Upper lobe of left lung (tissue), 4 donors: ENCODE data around the gene RPS24.

ENCODE experiments used
- CTCF ChIP-seq, 6 experiments: fragments of 450-650 bp in 4 of 6; fragments of 200-600 bp in 2 of 6; sonication (generic) in 2 of 6; IDR thresholded peaks; one replicate each; pipeline ENCODE4 v1.5.1; 2016 to 2019; ENCODE audit warnings: antibody characterized with exemption in 6 of 6
- POLR2A ChIP-seq, 4 donors: fragments of 450-650 bp; IDR thresholded peaks; one replicate each; pipeline ENCODE4 v1.5.1; 2016 to 2017; ENCODE audit warnings: antibody characterized with exemption in 4 of 4, mild to moderate bottlenecking in 2 of 4
- POLR2AphosphoS5 ChIP-seq, 2 donors: sonication (generic); formaldehyde crosslinking; IDR thresholded peaks; one replicate each; pipeline ENCODE4 v1.5.1; 2017; ENCODE audit warnings: antibody characterized with exemption in 2 of 2

- TF ChIP-seq CTCF (IDR thresholded peaks at IDR 0.05) (no peak), POLR2A (IDR thresholded peaks at IDR 0.05) (no peak), POLR2AphosphoS5 (IDR thresholded peaks at IDR 0.05) (no peak)
Observed at GRCh38 chr10:78066012-78066411, 32.3 kb downstream of the RPS24 start.
